ENCODE data around the gene NELL1.
A peak's percentile ranks its signal among the peaks of the same experiment; 100 is the strongest.

Gene NELL1

DNA sequence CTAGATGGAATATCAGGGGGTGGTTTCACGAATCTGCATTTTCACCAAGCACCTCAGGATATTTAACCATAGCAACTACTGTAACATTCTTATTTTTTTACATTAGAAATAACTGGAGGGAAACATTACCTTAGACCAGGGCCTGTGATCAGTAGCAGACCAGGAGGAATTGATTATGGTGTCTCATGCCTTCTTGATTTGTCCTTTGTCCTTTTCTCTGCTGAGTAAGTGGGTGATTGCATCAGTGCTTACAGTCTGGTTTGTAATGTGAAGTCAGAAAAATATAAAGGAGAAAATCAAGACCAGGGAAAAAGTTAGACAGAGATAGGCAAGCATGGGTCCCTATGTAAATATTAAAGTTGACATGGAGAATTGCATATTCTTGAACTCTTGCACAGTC, 703.3 kb downstream of the NELL1 start:
- DNase-seq: no peak

DNA sequence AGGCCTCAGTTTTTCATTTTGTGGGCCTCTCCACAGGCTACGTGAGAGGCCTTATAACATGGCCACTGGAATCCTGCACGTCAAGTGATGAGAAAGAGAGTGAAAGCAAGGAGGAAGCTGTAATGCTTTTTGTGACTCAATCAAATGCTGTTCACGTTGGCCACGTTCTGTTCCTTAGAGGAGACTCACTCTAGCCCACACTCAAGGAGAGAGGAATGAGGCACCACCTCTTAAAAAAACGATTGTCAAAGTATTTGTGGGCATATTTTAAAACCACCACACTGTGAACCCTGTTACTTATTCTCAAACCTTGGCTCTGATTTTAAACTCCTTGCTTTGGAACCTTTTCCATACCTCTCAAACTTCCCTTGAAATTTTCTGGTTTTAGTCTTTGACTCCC, 705.0 kb downstream of the NELL1 start:
- no peak for DNase-seq

- no peak for DNase-seq
These were observed 716.5 kb downstream of the NELL1 start for GRCh38 chr11:21385669-21386440.

- DNase-seq: no peak
These were observed 721.0 kb downstream of the NELL1 start for GRCh38 chr11:21390430-21390829.

DNA sequence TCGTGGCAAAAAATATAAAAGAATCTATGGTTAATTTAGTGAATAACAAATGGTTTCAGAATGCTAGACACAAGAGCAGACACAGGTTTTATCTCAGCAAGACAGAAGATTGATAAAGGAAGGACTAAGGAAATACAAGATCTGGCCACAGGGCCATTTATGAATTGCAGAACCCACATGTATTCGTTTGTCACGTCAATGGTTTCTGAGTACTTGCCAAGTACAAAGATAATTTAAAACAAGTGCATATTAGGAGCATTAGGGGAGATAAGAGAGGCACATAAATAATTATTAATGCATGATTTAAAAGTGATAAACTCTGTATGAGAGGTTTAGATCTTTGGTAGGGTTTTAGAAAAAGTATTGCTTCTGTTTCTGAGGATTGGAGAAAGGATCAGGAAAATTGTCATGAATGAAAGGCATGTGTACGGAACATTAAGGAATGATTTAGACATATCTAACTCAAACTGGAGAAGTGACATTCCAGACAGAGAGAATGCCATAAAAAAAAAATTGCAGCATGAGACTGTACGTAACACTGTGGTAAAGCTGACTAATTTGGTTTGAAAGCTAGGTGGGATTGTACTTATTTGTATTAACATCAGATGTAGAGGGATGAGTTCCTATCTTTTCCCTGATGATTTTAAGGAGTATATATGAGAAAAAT, 727.1 kb downstream of the NELL1 start:
- peak; percentile 89 for DNase-seq

DNA sequence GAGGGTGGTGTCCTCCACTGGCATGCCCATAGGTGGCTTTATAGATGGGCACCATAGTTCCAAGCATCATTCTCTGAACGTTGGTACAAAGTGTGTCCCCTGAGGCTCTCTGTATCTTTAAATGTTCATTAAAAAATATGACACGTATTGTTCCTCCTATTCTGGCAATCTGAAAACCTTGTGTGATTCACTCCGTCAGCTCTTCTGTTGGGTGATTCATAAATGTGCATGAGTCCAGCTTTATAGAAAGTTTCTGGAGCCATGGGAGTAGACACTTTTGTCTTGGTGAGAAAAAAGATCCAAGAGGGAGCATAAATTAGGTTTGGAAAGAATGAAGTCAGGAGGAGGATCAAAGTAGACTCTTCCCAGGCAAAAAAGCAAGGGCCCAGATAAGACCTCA, 728.8 kb downstream of the NELL1 start:
- DNase-seq: no peak

GRCh38 chr11:21401496-21401895, 732.1 kb downstream of the NELL1 start:
- DNase-seq: no peak

GRCh38 chr11:21402274-21402673, 732.9 kb downstream of the NELL1 start:
- DNase-seq: no peak

- DNase-seq: no peak
These were observed 733.7 kb downstream of the NELL1 start for GRCh38 chr11:21403069-21403468.

GRCh38 chr11:21405422-21405821, 736.0 kb downstream of the NELL1 start:
- DNase-seq: no peak

- no peak for DNase-seq
These were observed 741.1 kb downstream of the NELL1 start for GRCh38 chr11:21410513-21410912.

- peak; percentile 85 for DNase-seq
These were observed 741.7 kb downstream of the NELL1 start for GRCh38 chr11:21411104-21411503.

DNA sequence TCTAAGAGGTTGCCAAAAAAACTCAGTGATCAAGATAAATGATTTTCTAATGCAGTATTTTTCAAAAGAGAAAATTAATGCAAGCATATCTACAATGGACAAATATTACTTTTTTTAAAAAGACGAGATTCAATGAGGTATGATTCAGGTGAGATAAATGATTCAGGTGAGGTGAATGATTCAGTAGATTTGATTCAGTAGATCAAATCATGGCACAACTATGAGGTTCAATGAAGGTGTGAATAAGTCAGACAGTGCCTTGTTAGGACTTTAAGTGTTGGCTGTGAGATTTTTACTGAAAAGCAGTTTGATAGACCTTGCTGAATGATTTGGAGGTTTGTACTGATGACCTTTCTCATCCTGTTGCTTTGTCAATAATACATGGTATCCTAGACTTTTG, 742.2 kb downstream of the NELL1 start:
- DNase-seq: no peak

GRCh38 chr11:21412652-21413383, 743.4 kb downstream of the NELL1 start:
- DNase-seq: no peak

DNA sequence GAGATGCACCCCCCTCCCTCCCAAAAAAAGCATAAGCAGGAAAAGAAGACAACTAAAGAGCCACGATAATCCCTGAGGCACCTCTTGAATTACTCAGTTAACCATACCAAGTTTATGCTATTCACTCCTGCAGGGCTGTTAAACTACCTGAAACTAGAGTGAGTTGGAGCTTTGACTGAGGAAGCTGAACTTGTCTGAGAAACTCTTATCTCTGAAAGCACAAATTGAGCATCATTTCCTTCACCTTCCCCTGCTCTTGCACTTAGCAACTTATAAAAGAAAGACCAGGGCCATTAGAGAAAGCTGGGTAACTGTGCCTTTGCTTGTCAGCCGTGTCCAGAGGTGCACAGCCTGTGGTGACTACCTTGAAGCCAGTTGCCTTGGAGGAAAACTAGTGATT, 745.6 kb downstream of the NELL1 start:
- peak; percentile 53 for DNase-seq

DNA sequence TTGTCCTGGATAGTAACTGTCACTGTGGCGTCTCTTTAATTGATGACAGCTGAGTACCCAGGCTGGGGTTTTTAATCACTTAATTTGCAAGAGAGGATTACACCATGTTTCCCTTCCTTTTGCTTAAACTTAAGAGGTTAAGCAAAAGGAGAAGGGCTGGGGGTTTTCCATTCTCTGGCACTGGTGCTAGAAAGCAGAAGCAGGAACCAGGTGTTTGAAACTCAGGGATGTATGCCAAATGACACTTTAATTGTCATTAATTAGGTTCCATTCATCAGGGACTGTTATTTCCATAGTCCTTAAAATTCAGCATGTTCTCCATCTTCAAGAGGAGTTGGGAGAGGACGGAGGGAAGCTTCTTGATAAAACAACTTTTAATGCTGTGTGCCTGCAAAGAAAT, 746.2 kb downstream of the NELL1 start:
- peak; percentile 52 for DNase-seq

DNA sequence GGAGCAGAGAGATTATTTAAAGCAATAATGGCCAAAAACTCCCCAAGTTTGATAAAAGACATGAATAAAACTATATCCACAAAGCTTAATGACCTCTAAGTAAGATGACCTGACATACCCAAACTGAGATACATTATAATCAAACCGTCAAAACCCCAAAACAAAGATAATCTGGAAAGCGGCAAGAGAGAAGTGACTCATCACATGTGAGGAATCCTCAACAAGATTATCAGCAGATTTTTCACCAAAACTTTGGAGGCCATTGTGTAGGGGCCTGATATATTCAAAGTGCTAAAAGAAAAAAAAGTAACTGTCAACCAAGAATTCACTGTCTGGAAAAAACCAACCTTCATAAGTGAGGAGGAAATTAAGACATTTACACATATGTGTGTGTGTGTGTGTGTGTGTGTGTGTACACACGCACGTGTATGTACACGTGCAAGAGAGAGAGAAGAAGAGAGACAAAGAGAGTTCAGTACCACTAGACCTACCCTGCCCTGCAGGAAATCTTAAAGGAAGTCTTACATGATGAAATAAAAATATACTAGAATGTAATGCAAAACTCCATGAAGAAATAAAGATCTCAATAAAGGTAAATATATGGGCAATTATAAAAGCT, 752.4 kb downstream of the NELL1 start:
- peak; percentile 78 for DNase-seq

- no peak for DNase-seq
These were observed 757.5 kb downstream of the NELL1 start for GRCh38 chr11:21426931-21427330.

DNA sequence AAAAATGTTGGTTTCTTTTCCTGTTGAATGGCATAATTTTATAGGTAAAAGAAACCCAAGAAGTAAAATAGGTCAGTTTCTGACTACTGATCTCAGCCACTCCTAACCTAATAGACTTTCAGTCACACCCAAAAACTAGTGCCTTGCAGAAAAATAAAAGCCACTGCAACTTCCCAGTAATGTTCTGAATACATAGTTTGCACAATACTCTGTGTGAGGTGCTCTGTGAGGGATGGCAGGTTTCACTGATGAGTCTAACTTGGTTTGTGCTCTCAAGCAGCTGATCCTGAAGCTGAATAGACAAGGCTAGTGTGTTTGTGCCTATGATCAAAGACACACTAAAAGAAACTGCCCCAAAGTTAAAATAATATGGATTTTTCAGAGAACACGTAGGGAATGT, 758.3 kb downstream of the NELL1 start:
- DNase-seq: no peak

DNA sequence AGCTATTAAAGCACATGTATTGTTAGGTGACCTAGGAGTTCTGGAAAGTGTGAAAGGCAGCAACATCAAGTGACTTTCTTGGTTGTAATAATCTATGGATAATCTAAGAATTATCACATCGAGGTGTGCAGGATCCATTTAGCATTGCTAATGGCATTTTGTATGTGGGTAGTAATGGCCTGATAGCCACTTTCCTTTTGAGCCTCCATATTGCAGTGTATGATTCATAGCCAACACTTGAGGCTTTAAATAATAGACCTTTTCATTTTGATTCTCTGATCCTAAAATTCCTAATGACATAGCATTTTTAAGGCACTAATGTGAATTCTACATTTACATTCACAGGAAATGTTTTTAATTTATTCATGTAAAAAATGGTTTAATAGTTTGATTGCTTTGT, 759.4 kb downstream of the NELL1 start:
- DNase-seq: no peak

DNA sequence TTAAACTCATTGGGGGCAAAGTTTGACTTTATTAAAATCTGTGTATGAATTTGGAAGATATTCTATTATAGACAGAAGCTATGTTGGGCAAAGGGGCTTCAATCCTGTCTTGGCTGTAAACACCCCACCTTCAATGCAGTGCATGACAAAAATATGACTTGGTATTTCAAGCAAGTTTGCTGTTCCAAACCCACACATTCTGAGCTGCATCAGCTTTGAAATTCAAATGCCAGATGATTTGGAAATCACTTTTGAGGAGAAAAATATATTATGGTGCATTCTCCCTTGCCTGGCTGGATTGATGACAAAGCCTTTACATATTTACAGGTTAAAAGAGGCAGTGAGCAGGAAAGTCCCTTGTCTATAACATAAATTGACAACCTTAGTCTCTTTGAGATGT, 760.0 kb downstream of the NELL1 start:
- DNase-seq: no peak

DNA sequence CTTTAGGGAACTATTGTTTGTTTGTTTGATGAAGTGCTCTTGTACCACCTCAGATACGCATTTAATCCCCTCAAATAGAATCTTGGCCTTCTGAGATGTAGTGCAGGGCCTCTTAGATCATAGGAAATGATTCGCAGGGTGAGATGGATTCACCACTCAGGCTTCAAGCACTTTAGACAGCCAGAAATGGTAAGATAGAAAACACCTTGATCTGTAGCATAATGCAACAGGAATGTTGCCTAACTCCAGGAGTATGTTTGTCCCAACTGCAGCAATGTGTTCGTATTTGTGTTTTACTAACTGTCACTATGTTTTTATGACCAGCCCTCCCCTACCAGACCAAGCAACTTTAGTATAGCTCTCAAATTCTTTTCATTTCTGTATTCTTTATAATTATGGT, 761.2 kb downstream of the NELL1 start:
- DNase-seq: no peak

DNA sequence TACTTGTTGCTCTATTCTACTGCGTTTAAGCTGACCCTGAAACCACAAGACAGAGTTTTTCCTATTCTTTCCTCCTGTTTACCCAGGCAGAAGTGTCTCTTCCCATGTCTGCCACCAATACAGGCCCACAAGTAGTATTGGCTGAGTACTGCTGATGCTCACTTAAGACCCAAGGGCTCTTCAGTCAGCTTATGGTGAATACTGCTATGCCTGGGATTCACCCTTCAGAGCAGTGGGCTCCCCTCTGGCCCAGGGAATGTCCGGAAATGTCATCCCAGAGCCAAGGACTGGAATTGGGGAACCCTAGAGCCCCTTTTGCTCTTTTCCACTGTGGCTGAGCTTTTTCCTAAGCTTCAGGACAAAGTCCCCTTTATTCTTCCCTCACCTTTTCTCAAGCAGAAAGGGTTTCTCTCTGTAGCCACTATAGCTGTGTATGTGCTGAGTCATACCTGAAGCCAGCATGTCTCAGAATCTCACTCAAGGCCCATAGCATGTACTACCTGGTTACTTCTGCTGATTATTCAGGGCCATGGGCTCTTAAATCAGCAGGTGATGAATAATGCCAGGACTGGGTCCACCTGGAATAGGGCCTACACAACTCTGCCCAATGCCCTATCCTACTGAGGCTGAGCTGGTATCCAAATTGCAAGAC, 777.7 kb downstream of the NELL1 start:
- DNase-seq: peak; percentile 21
